Caco-2 (cell line): Measurements from ENCODE around the gene PLA2G4C. TPM values are rescaled to one million over a fixed set of nuclear protein-coding genes. Genes with fewer than 3 reads are reported as not detected.

Experiments
- BruUV-seq: library from RNA; stranded (reverse); fragments of 400-500 nt; replicated peaks from 2 replicates; lab custom pipeline; 2021; lab: Mats Ljungman, UMichigan
- CTCF ChIA-PET: fragments of 300-600 bp; sonication (Branson Sonifier 250); formaldehyde crosslinking; loops from one replicate; lab custom pipeline; 2022; ENCODE audit warnings: antibody characterized with exemption; lab: Charles Lee
- POLR2A ChIA-PET: fragments of 300-600 bp; sonication (Branson Sonifier 250); formaldehyde crosslinking; loops from one replicate; lab custom pipeline; 2022; ENCODE audit warnings: antibody characterized with exemption; lab: Charles Lee
- DNase-seq, 2 experiments: peaks; one replicate each; pipeline versions ENCODE4 v3.0.0 to v3.0.0-alpha.2; 2020 to 2022
- H3K27me3 ChIP-seq: replicated peaks from 2 replicates; pipeline ENCODE4 v1.6.0; 2011; ENCODE audit warnings: low read length; ENCODE audit not compliant: control insufficient read depth, insufficient read depth
- H3K36me3 ChIP-seq: 2 replicates; pipeline ENCODE4 v1.5.1; 2011; ENCODE audit warnings: low read length; ENCODE audit not compliant: control insufficient read depth, insufficient read depth
- H3K4me1 ChIP-seq: fragments of 250-450 bp; sonication (Bioruptor Pico); 2 replicates; pipeline ENCODE4 v1.5.1; 2020; ENCODE audit warnings: mild to moderate bottlenecking
- H3K4me3 ChIP-seq: 2 replicates; pipeline ENCODE4 v1.5.1; 2011; ENCODE audit warnings: low read depth, mild to moderate bottlenecking, control low read depth, low read length
- H3K9me3 ChIP-seq: fragments of 250-450 bp; sonication (Bioruptor Pico); 2 replicates; pipeline ENCODE4 v1.5.1; 2020; ENCODE audit warnings: mild to moderate bottlenecking, moderate library complexity
- H3K27ac Mint-ChIP-seq: one replicate; pipeline ENCODE4 v1.8.0; 2022; ENCODE audit warnings: mixed read lengths; ENCODE audit not compliant: unreplicated experiment
- H3K27me3 Mint-ChIP-seq: one replicate; pipeline ENCODE4 v1.8.0; 2022; ENCODE audit warnings: mixed read lengths; ENCODE audit not compliant: insufficient read depth, unreplicated experiment
- H3K36me3 Mint-ChIP-seq: one replicate; pipeline ENCODE4 v1.8.0; 2022; ENCODE audit warnings: mild to moderate bottlenecking, mixed read lengths; ENCODE audit not compliant: insufficient read depth, unreplicated experiment
- H3K4me1 Mint-ChIP-seq: one replicate; pipeline ENCODE4 v1.8.0; 2022; ENCODE audit warnings: low read depth, mixed read lengths; ENCODE audit not compliant: unreplicated experiment
- H3K4me3 Mint-ChIP-seq: one replicate; pipeline ENCODE4 v1.8.0; 2022; ENCODE audit warnings: mild to moderate bottlenecking, moderate library complexity, mixed read lengths; ENCODE audit not compliant: unreplicated experiment
- H3K9me3 Mint-ChIP-seq: one replicate; pipeline ENCODE4 v1.8.0; 2022; ENCODE audit warnings: mixed read lengths; ENCODE audit not compliant: unreplicated experiment
- intact Hi-C: fragments of 100-400 bp; cut with micrococcal nuclease; formaldehyde crosslinking; loops from one replicate; pipeline ENCODE4 v1.10.0; 2022; ENCODE audit not compliant: unreplicated experiment
- total RNA-seq: library from RNA; stranded (reverse); gene quantifications from 2 replicates; pipeline ENCODE4 v1.2.3, GENCODE V29; 2022
- TF ChIP-seq, protein P1 (sequence below), 2 experiments: fragments of 200-600 bp in 1 of 2; IDR thresholded peaks; 1 replicate in 1 of 2; 2 replicates in 1 of 2; pipeline versions ENCODE4 v1.5.1 to v1.8.0; 2011 to 2022; ENCODE audit warnings: antibody characterized with exemption in 1 of 2, control low read depth in 1 of 2, inconsistent platforms in 1 of 2, low read depth in 1 of 2, low read length in 1 of 2, mild to moderate bottlenecking in 1 of 2, moderate library complexity in 1 of 2; ENCODE audit not compliant: insufficient read depth in 1 of 2, severe bottlenecking in 1 of 2, unreplicated experiment in 1 of 2

Gene PLA2G4C
- total RNA-seq, 1 experiment from 2014 or later = 1.5 TPM

DNA sequence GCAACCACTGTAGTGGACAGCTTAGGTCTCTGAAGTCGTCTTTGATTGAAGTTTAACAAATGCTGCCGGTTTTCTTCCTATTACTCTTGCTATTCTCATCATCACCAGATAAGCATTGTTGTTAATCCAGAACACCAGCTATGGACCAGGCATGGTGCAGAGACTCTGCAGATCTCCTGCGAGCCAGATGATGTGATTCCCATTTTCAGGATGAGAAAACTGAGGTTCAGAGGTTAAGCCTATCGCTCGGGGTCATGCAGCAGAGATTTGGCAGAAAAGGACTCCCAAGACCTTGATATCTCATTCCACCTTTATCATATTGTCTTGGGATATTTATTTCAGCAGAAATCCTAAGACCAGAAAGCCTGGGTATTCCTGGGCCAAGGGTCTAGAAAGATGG lies 50.2 kb downstream of the PLA2G4C start:
- no peaks in the 10 kb centered on the region for H3K9me3 Mint-ChIP-seq
- no TSS peak for BruUV-seq
- no peak for DNase-seq
- ChIA-PET POLR2A (no interaction called here), CTCF (no interaction called here)
- no peak overlapping the region for H3K4me3 Mint-ChIP-seq
- Histone ChIP-seq H3K4me1 (no peaks in the 10 kb centered on the region), H3K4me3 (no peak overlapping the region), H3K36me3 (no peaks in the 10 kb centered on the region), H3K9me3 (no peaks in the 10 kb centered on the region), H3K27me3 (no peaks in the 10 kb centered on the region)
- intact Hi-C loops = no loop called here
- no peaks in the 10 kb centered on the region for H3K36me3 Mint-ChIP-seq
- TF ChIP-seq, protein P1, sequence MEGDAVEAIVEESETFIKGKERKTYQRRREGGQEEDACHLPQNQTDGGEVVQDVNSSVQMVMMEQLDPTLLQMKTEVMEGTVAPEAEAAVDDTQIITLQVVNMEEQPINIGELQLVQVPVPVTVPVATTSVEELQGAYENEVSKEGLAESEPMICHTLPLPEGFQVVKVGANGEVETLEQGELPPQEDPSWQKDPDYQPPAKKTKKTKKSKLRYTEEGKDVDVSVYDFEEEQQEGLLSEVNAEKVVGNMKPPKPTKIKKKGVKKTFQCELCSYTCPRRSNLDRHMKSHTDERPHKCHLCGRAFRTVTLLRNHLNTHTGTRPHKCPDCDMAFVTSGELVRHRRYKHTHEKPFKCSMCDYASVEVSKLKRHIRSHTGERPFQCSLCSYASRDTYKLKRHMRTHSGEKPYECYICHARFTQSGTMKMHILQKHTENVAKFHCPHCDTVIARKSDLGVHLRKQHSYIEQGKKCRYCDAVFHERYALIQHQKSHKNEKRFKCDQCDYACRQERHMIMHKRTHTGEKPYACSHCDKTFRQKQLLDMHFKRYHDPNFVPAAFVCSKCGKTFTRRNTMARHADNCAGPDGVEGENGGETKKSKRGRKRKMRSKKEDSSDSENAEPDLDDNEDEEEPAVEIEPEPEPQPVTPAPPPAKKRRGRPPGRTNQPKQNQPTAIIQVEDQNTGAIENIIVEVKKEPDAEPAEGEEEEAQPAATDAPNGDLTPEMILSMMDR (IDR thresholded peaks at IDR 0.05; ENCODE audit: insufficient read depth in 1 of 2, low read depth in 1 of 2, low read length in 1 of 2, severe bottlenecking in 1 of 2, unreplicated experiment in 1 of 2) = no peak
- H3K4me1 Mint-ChIP-seq = no peaks in the 10 kb centered on the region
- no peak overlapping the region for H3K27ac Mint-ChIP-seq
- peaks cover 4% of the 10 kb centered on the region for H3K27me3 Mint-ChIP-seq

DNA sequence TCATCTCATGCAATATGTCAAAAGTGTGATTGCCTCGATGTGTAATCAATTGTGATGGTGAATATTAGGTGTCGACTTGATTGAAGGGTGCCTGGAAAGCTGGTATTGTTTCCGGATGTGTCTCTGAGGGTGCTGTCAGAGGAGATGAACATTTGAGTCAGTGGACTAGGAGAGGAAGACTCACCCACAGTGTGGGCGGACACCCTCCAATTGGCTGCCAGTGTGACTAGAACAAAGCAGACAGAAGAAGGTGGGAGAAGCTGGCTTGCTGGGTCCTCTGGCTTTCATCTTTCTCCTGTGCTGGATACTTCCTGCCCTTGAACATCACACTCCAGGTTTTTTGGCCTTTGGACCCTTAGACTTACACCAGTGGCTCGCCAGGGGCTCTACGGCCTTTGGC lies 51.3 kb downstream of the PLA2G4C start:
- Histone ChIP-seq H3K9me3 (no peaks in the 10 kb centered on the region), H3K4me1 (no peaks in the 10 kb centered on the region), H3K4me3 (no peak overlapping the region), H3K27me3 (no peaks in the 10 kb centered on the region), H3K36me3 (no peaks in the 10 kb centered on the region)
- Mint-ChIP-seq H3K36me3 (no peaks in the 10 kb centered on the region), H3K27me3 (peaks cover 8% of the 10 kb centered on the region), H3K9me3 (no peaks in the 10 kb centered on the region), H3K4me3 (no peak overlapping the region), H3K27ac (no peak overlapping the region), H3K4me1 (no peaks in the 10 kb centered on the region)
- BruUV-seq = no TSS peak
- intact Hi-C loops = no loop called here
- no peak for DNase-seq
- POLR2A ChIA-PET = no interaction called here
- CTCF ChIA-PET = interaction anchor here (0.7 kb wide), 1 partner anchor 94 kb away, joined by 5 read pairs; no protein-coding TSS in a partner anchor
- TF ChIP-seq, protein P1 (IDR thresholded peaks at IDR 0.05; ENCODE audit: insufficient read depth in 1 of 2, low read depth in 1 of 2, low read length in 1 of 2, severe bottlenecking in 1 of 2, unreplicated experiment in 1 of 2) = no peak

- ChIA-PET POLR2A (no interaction called here), CTCF (no interaction called here)
- no peaks in the 10 kb centered on the region for H3K27me3 ChIP-seq
- H3K4me3 ChIP-seq = no peak overlapping the region
- no peak overlapping the region for H3K4me3 Mint-ChIP-seq
- H3K4me1 ChIP-seq = no peaks in the 10 kb centered on the region
- H3K36me3 ChIP-seq = no peaks in the 10 kb centered on the region
- peaks cover 10% of the 10 kb centered on the region for H3K9me3 Mint-ChIP-seq
- H3K27me3 Mint-ChIP-seq = peaks cover 14% of the 10 kb centered on the region
- H3K4me1 Mint-ChIP-seq = no peaks in the 10 kb centered on the region
- intact Hi-C loops = no loop called here
- DNase-seq = no peak
- H3K27ac Mint-ChIP-seq = no peak overlapping the region
- H3K9me3 ChIP-seq = peaks cover 7% of the 10 kb centered on the region; the same call in 1 of the 2 replicates
- TF ChIP-seq, protein P1 (IDR thresholded peaks at IDR 0.05; ENCODE audit: insufficient read depth in 1 of 2, low read depth in 1 of 2, low read length in 1 of 2, severe bottlenecking in 1 of 2, unreplicated experiment in 1 of 2) = no peak
- BruUV-seq = no TSS peak
- H3K36me3 Mint-ChIP-seq = no peaks in the 10 kb centered on the region
Measured at GRCh38 chr19:48053856-48054255, 56.8 kb downstream of the PLA2G4C start.
